ENCODE data around the gene IQSEC3. TPM values are rescaled to one million over a fixed set of nuclear protein-coding genes. Genes with fewer than 3 reads are reported as not detected.

The IQSEC3 gene
- total and polyA plus RNA-seq, 10 of the 15 experiments (the other 5 are each of a cell fraction or from before 2014, with no cell fraction given) = not detected

DNA sequence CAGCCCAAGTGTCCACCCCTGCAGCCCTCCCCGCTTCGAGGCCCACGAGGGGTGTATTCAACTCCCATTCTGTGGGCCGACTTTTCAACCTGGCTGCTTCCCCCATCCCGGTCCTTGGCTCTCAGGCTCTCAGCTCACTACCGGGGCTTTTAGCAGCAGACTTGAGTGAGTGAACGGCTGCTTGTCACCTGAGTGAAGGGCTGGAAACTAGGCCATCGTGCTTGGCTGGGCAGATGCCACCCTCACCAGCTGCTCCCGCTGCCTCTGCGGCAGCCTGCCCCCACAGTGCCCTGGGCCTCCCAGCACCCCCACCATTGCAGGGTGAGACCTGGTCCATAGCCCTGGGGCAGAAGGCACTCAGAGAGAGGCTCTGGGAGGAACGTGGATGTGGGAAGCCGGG is 87.5 kb downstream of the IQSEC3 start:
- ChIA-PET CTCF (no interaction called here), SMC1A (ENCODE audit: uncharacterized antibody, unreplicated experiment) (no interaction called here), RAD21 (ENCODE audit: unreplicated experiment) (no interaction called here), POLR2A (no interaction called here)
- BruUV-seq (replicated peaks) = no TSS peak
- no peak for TF ChIP-seq NR2C1 (IDR thresholded peaks at IDR 0.05)
- TF ChIP-seq BHLHE40 (IDR thresholded peaks at IDR 0.05; ENCODE audit: borderline replicate concordance in 1 of 2, low read depth in 2 of 2, low read length in 1 of 2) = no peak
- TF ChIP-seq CBFB (IDR thresholded peaks at IDR 0.05; ENCODE audit: low read depth) = no peak
- no peak for TF ChIP-seq BRCA1 (IDR thresholded peaks at IDR 0.05; ENCODE audit: low read depth, low read length)
- TF ChIP-seq NR2F1 (conservative IDR thresholded peaks at IDR 0.05) = no peak
- TF ChIP-seq, protein P1, sequence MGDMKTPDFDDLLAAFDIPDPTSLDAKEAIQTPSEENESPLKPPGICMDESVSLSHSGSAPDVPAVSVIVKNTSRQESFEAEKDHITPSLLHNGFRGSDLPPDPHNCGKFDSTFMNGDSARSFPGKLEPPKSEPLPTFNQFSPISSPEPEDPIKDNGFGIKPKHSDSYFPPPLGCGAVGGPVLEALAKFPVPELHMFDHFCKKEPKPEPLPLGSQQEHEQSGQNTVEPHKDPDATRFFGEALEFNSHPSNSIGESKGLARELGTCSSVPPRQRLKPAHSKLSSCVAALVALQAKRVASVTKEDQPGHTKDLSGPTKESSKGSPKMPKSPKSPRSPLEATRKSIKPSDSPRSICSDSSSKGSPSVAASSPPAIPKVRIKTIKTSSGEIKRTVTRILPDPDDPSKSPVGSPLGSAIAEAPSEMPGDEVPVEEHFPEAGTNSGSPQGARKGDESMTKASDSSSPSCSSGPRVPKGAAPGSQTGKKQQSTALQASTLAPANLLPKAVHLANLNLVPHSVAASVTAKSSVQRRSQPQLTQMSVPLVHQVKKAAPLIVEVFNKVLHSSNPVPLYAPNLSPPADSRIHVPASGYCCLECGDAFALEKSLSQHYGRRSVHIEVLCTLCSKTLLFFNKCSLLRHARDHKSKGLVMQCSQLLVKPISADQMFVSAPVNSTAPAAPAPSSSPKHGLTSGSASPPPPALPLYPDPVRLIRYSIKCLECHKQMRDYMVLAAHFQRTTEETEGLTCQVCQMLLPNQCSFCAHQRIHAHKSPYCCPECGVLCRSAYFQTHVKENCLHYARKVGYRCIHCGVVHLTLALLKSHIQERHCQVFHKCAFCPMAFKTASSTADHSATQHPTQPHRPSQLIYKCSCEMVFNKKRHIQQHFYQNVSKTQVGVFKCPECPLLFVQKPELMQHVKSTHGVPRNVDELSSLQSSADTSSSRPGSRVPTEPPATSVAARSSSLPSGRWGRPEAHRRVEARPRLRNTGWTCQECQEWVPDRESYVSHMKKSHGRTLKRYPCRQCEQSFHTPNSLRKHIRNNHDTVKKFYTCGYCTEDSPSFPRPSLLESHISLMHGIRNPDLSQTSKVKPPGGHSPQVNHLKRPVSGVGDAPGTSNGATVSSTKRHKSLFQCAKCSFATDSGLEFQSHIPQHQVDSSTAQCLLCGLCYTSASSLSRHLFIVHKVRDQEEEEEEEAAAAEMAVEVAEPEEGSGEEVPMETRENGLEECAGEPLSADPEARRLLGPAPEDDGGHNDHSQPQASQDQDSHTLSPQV (IDR thresholded peaks at IDR 0.05) = no peak
- TF ChIP-seq CEBPB (IDR thresholded peaks at IDR 0.05; ENCODE audit: borderline replicate concordance in 1 of 2, low read depth in 2 of 2, low read length in 2 of 2) = no peak
- no peak for TF ChIP-seq ZSCAN29 (IDR thresholded peaks at IDR 0.05)
- TF ChIP-seq EZH2 (IDR thresholded peaks at IDR 0.05; ENCODE audit: borderline replicate concordance, control insufficient read depth, low read depth, low read length) = no peak
- TF ChIP-seq DPF2 (IDR thresholded peaks at IDR 0.05) = no peak
- TF ChIP-seq, protein P2, sequence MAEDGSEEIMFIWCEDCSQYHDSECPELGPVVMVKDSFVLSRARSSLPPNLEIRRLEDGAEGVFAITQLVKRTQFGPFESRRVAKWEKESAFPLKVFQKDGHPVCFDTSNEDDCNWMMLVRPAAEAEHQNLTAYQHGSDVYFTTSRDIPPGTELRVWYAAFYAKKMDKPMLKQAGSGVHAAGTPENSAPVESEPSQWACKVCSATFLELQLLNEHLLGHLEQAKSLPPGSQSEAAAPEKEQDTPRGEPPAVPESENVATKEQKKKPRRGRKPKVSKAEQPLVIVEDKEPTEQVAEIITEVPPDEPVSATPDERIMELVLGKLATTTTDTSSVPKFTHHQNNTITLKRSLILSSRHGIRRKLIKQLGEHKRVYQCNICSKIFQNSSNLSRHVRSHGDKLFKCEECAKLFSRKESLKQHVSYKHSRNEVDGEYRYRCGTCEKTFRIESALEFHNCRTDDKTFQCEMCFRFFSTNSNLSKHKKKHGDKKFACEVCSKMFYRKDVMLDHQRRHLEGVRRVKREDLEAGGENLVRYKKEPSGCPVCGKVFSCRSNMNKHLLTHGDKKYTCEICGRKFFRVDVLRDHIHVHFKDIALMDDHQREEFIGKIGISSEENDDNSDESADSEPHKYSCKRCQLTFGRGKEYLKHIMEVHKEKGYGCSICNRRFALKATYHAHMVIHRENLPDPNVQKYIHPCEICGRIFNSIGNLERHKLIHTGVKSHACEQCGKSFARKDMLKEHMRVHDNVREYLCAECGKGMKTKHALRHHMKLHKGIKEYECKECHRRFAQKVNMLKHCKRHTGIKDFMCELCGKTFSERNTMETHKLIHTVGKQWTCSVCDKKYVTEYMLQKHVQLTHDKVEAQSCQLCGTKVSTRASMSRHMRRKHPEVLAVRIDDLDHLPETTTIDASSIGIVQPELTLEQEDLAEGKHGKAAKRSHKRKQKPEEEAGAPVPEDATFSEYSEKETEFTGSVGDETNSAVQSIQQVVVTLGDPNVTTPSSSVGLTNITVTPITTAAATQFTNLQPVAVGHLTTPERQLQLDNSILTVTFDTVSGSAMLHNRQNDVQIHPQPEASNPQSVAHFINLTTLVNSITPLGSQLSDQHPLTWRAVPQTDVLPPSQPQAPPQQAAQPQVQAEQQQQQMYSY (CRISPR knock-in tag; IDR thresholded peaks at IDR 0.05) = no peak
- no peak for TF ChIP-seq HDGF (IDR thresholded peaks at IDR 0.05)
- no peak for TF ChIP-seq ETV6 (conservative IDR thresholded peaks at IDR 0.05 in 1 of 2, IDR thresholded peaks at IDR 0.05 in 1 of 2; ENCODE audit: borderline replicate concordance in 1 of 2, low read depth in 1 of 2)
- TF ChIP-seq SPI1 (IDR thresholded peaks at IDR 0.05; ENCODE audit: borderline replicate concordance, insufficient read depth, low read depth, low read length) = no peak
- no peak for TF ChIP-seq ESRRA (IDR thresholded peaks at IDR 0.05; ENCODE audit: low read length)
- TF ChIP-seq SUZ12 (IDR thresholded peaks at IDR 0.05; ENCODE audit: unreplicated experiment) = no peak
- H3K27me3 ChIP-seq (replicated peaks in 1 of 2; ENCODE audit: control insufficient read depth in 2 of 2, insufficient read depth in 2 of 2, low read length in 1 of 2) = no peaks in the 10 kb centered on the region; a peak in 3 of 4 replicates
- H3K9me3 ChIP-seq (replicated peaks; ENCODE audit: control insufficient read depth, insufficient read depth, low read length) = no peaks in the 10 kb centered on the region
- H3K9ac ChIP-seq (ENCODE audit: control insufficient read depth, insufficient read depth, low read length) = no peak overlapping the region
- DNase-seq (ENCODE audit: low read depth, low spot score) (no peak), FAIRE-seq (no peak), ATAC-seq (no peak)
- no peak overlapping the region for H3K4me2 ChIP-seq (ENCODE audit: control insufficient read depth, insufficient read depth)
- no peaks in the 10 kb centered on the region for H3K4me1 ChIP-seq (ENCODE audit: control insufficient read depth, insufficient read depth, low read length)
- in situ Hi-C loops (cut with MboI) (no loop called here), intact Hi-C loops (cut with micrococcal nuclease; ENCODE audit: unreplicated experiment) (no loop called here)
- H3K79me2 ChIP-seq (ENCODE audit: control insufficient read depth, insufficient read depth, low read length) = no peaks in the 10 kb centered on the region
- no peak overlapping the region for H3K27ac ChIP-seq (ENCODE audit: control insufficient read depth, insufficient read depth)
- H4K20me1 ChIP-seq (ENCODE audit: control insufficient read depth, insufficient read depth) = no peaks in the 10 kb centered on the region
- no peak overlapping the region for H2AFZ ChIP-seq (ENCODE audit: control insufficient read depth, low read depth, low read length)
- H3K36me3 ChIP-seq (ENCODE audit: control insufficient read depth in 2 of 2, insufficient read depth in 2 of 2, low read length in 1 of 2) = no peaks in the 10 kb centered on the region
- no peak overlapping the region for H3K4me3 ChIP-seq
- 31% methylated on average over 12 of the region's 12 CpGs for WGBS (ENCODE audit: insufficient coverage, insufficient replicate concordance, low lambda C conversion rate, missing lambda C conversion rate)
